Endothelial cell of umbilical vein (primary cell): ENCODE results near the gene VDR. TPM values are rescaled to one million over a fixed set of nuclear protein-coding genes. Genes with fewer than 3 reads are reported as not detected.

Source experiments
- BruUV-seq: library from RNA; stranded (reverse); fragments of 400-500 nt; replicated peaks from 2 replicates; lab custom pipeline; 2021; lab: Mats Ljungman, UMichigan
- CTCF ChIA-PET: fragments of 300-600, 350-600 bp; sonication (Branson Sonifier 250); formaldehyde crosslinking; loops from one replicate; lab custom pipeline; 2021; ENCODE audit warnings: antibody characterized with exemption, inconsistent platforms; lab: Charles Lee
- POLR2A ChIA-PET: fragments of 300-600, 350-600 bp; sonication (Branson Sonifier 250); formaldehyde crosslinking; loops from one replicate; lab custom pipeline; 2021; ENCODE audit warnings: antibody characterized with exemption, inconsistent platforms; lab: Charles Lee
- DNase-seq: peaks from one replicate; pipeline ENCODE4 v3.0.0-alpha.2; 2011; ENCODE audit warnings: low read depth, low spot score
- FAIRE-seq: peaks from 2 replicates; lab custom pipeline; 2011; peaks lifted over from hg19 to GRCh38; lab: Jason Lieb, UNC
- H2AFZ ChIP-seq: 2 replicates; pipeline ENCODE4 v1.6.0; 2012; ENCODE audit warnings: low read depth, low read length, control low read depth, inconsistent platforms
- H3K27ac ChIP-seq: 2 replicates; pipeline ENCODE4 v1.5.1; 2011; ENCODE audit warnings: low read depth, mild to moderate bottlenecking, control low read depth, low read length, moderate library complexity; ENCODE audit not compliant: insufficient read depth
- H3K27me3 ChIP-seq, 2 experiments: 2 replicates each; pipeline versions ENCODE4 v1.6.0 to v1.6.1; 2011; ENCODE audit warnings: low read length in 2 of 2, mixed read lengths in 1 of 2; ENCODE audit not compliant: control insufficient read depth in 2 of 2, insufficient read depth in 2 of 2
- H3K36me3 ChIP-seq, 2 experiments: 2 replicates in 1 of 2; 3 replicates in 1 of 2; pipeline ENCODE4 v1.5.1; 2011; ENCODE audit warnings: low read length in 2 of 2, mild to moderate bottlenecking in 1 of 2, moderate library complexity in 1 of 2; ENCODE audit not compliant: control insufficient read depth in 2 of 2, insufficient read depth in 2 of 2; ENCODE audit errors: extremely low read depth in 1 of 2
- H3K4me1 ChIP-seq: 3 replicates; pipeline ENCODE4 v1.5.1; 2011; ENCODE audit warnings: mild to moderate bottlenecking, low read length; ENCODE audit not compliant: control insufficient read depth, insufficient read depth; ENCODE audit errors: extremely low read depth
- H3K4me2 ChIP-seq: 2 replicates; pipeline ENCODE4 v1.6.1; 2011; ENCODE audit warnings: low read length, control low read depth, mixed read lengths; ENCODE audit not compliant: insufficient read depth
- H3K4me3 ChIP-seq, 3 experiments: fragments of 200-600 bp in 1 of 3; sonication (generic), shearing (Covaris generic) in 1 of 3; replicated peaks in 1 of 3; 2 replicates each; pipeline ENCODE4 v1.5.1; 2011 to 2016; ENCODE audit warnings: control low read depth in 3 of 3, low read length in 3 of 3, mild to moderate bottlenecking in 2 of 3, inconsistent platforms in 1 of 3, low read depth in 1 of 3, moderate library complexity in 1 of 3; ENCODE audit not compliant: insufficient read depth in 1 of 3
- H3K79me2 ChIP-seq: 2 replicates; pipeline ENCODE4 v1.6.0; 2012; ENCODE audit warnings: low read length, inconsistent platforms; ENCODE audit not compliant: control insufficient read depth, insufficient read depth
- H3K9ac ChIP-seq: replicated peaks from 2 replicates; pipeline ENCODE3; 2011; ENCODE audit warnings: low read length, control low read depth; ENCODE audit not compliant: insufficient read depth; ENCODE audit errors: extremely low read depth
- H3K9me1 ChIP-seq: replicated peaks from 3 replicates; pipeline ENCODE4 v1.6.0; 2011; ENCODE audit warnings: mild to moderate bottlenecking, low read length; ENCODE audit not compliant: control insufficient read depth, insufficient read depth; ENCODE audit errors: extremely low read depth
- H3K9me3 ChIP-seq: replicated peaks from 2 replicates; pipeline ENCODE4 v1.5.1; 2012; ENCODE audit warnings: low read length, inconsistent platforms; ENCODE audit not compliant: control insufficient read depth, insufficient read depth
- H4K20me1 ChIP-seq: replicated peaks from 2 replicates; pipeline ENCODE3; 2011; ENCODE audit warnings: mild to moderate bottlenecking, low read length; ENCODE audit not compliant: control insufficient read depth, insufficient read depth; ENCODE audit errors: extremely low read depth
- CTCF ChIP-seq, 2 donors: IDR thresholded peaks; 1 replicate in 1 of 2; 2 replicates in 1 of 2; pipeline ENCODE4 v1.5.1; 2011; ENCODE audit warnings: low read length in 2 of 2, mild to moderate bottlenecking in 2 of 2, moderate library complexity in 2 of 2, control low read depth in 1 of 2, inconsistent platforms in 1 of 2, low read depth in 1 of 2; ENCODE audit not compliant: insufficient read depth in 1 of 2; ENCODE audit errors: extremely low read depth in 1 of 2
- EZH2 ChIP-seq: IDR thresholded peaks from 2 replicates; pipeline ENCODE4 v1.6.1; 2012; ENCODE audit warnings: borderline replicate concordance, low read depth, mild to moderate bottlenecking, moderate library complexity, low read length, inconsistent platforms; ENCODE audit not compliant: severe bottlenecking
- FOS ChIP-seq: IDR thresholded peaks from 2 replicates; pipeline ENCODE4 v1.6.1; 2011; ENCODE audit warnings: mild to moderate bottlenecking, low read length, moderate library complexity, borderline replicate concordance; ENCODE audit not compliant: insufficient read depth
- GATA2 ChIP-seq: IDR thresholded peaks from 2 replicates; pipeline ENCODE4 v1.7.0; 2011; ENCODE audit warnings: low read depth, mild to moderate bottlenecking, moderate library complexity, mixed read lengths, low read length; ENCODE audit not compliant: insufficient read length, insufficient read depth
- JUN ChIP-seq: IDR thresholded peaks from 2 replicates; pipeline ENCODE4 v1.6.1; 2011; ENCODE audit warnings: borderline replicate concordance, low read depth; ENCODE audit not compliant: insufficient read length, insufficient read depth
- MAX ChIP-seq: IDR thresholded peaks from 2 replicates; pipeline ENCODE4 v1.6.1; 2011; ENCODE audit not compliant: insufficient read depth, insufficient read length
- MYC ChIP-seq: IDR thresholded peaks from one replicate; pipeline ENCODE4 v1.6.1; 2011; ENCODE audit warnings: mild to moderate bottlenecking, low read depth, low read length
- POLR2A ChIP-seq: IDR thresholded peaks from 2 replicates; pipeline ENCODE4 v1.6.1; 2012; ENCODE audit warnings: low read depth, mild to moderate bottlenecking, control low read depth, low read length
- POLR2AphosphoS5 ChIP-seq: IDR thresholded peaks from 2 replicates; pipeline ENCODE4 v1.6.1; 2012; ENCODE audit warnings: low read depth, mild to moderate bottlenecking, control low read depth, low read length, moderate library complexity; ENCODE audit not compliant: insufficient read depth
- dilution Hi-C: fragments of 300-500 bp; cut with MboI; formaldehyde crosslinking; loops from one replicate; pipeline ENCODE4 v1.15.0; 2019; ENCODE audit warnings: low sequenced_read_pairs; ENCODE audit not compliant: extremely low pct_ligation_motif_present
- intact Hi-C: fragments of 100-400 bp; cut with micrococcal nuclease; formaldehyde crosslinking; loops from one replicate; pipeline ENCODE4 v1.10.0; 2022
- polyA plus RNA-seq, 4 experiments: library from polyadenylated mRNA; depleted of rRNA in 3 of 4; stranded (reverse) in 3 of 4; unstranded in 1 of 4; fragments of >200 nt; gene quantifications; 2 replicates each; pipeline versions ENCODE4 v1.2.1 to v1.2.3, GENCODE V29; 2011 to 2012; ENCODE audit warnings: missing spikeins in 1 of 4
- total RNA-seq: library from RNA; stranded (reverse); gene quantifications from 2 replicates; pipeline ENCODE4 v1.2.3, GENCODE V29; 2021

VDR gene
- total and polyA plus RNA-seq, 2 donors (not counting 3 experiments of a cell fraction or from before 2014, with no cell fraction given): 0.73 to 0.91 TPM

GRCh38 chr12:47894652-47895051, 10.1 kb downstream of the VDR start:
- H3K4me3 ChIP-seq: no peak overlapping the region
- POLR2A ChIA-PET: interaction anchor here (0.5 kb wide), 1 partner anchor 69 kb away, joined by 3 read pairs; the partner anchor contains the start of gene TMEM106C
- H2AFZ ChIP-seq: no peak overlapping the region
- no peak overlapping the region for H3K4me2 ChIP-seq
- H3K9ac ChIP-seq: no peak overlapping the region
- no peaks in the 10 kb centered on the region for H3K79me2 ChIP-seq
- peaks cover 0 to 2% of the 10 kb centered on the region in 2 experiments for H3K27me3 ChIP-seq
- no peak overlapping the region for H3K27ac ChIP-seq
- no peaks in the 10 kb centered on the region for H3K9me3 ChIP-seq
- intact Hi-C loops (no loop called here), dilution Hi-C loops (no loop called here)
- H4K20me1 ChIP-seq: no peaks in the 10 kb centered on the region
- no peaks in the 10 kb centered on the region for H3K9me1 ChIP-seq
- FAIRE-seq: no peak
- CTCF ChIA-PET: interaction anchor here (1.4 to 1.9 kb wide), 5 partner anchors 9 to 69 kb away, joined by 3 to 7 read pairs (median 5); partner anchors contain the start of genes TMEM106C and VDR
- no peak for TF ChIP-seq JUN
- no peak for TF ChIP-seq POLR2AphosphoS5
- TF ChIP-seq MAX: no peak
- no peak for TF ChIP-seq POLR2A
- no peak for TF ChIP-seq FOS
- H3K36me3 ChIP-seq: no peaks in the 10 kb centered on the region
- no TSS peak for BruUV-seq
- DNase-seq: no peak
- peaks cover 7% of the 10 kb centered on the region for H3K4me1 ChIP-seq

- Histone ChIP-seq H3K9ac (no peak overlapping the region), H3K27me3 (peaks cover 0 to 2% of the 10 kb centered on the region in 2 experiments), H3K9me3 (no peaks in the 10 kb centered on the region), H4K20me1 (no peaks in the 10 kb centered on the region), H3K4me1 (peaks cover 7% of the 10 kb centered on the region), H3K27ac (no peak overlapping the region), H3K4me2 (no peak overlapping the region), H3K36me3 (no peaks in the 10 kb centered on the region), H3K79me2 (no peaks in the 10 kb centered on the region), H3K9me1 (no peaks in the 10 kb centered on the region), H3K4me3 (no peak overlapping the region), H2AFZ (no peak overlapping the region)
- FAIRE-seq (no peak), DNase-seq (no peak)
- ChIA-PET CTCF (interaction anchor here (1.2 to 1.9 kb wide), 4 partner anchors 11 to 69 kb away, joined by 3 to 7 read pairs (median 4); partner anchors contain the start of genes TMEM106C and VDR), POLR2A (interaction anchor here (0.5 kb wide), 2 partner anchors 11 to 69 kb away, joined by 3 read pairs; partner anchors contain the start of genes TMEM106C and VDR)
- no TSS peak for BruUV-seq
- TF ChIP-seq MAX (no peak), POLR2A (no peak), CTCF (IDR thresholded peaks at IDR 0.05; ENCODE audit: extremely low read depth in 1 of 2, insufficient read depth in 1 of 2, low read depth in 1 of 2, low read length in 2 of 2) (no peak), EZH2 (no peak), MYC (no peak), GATA2 (no peak), POLR2AphosphoS5 (no peak), JUN (no peak), FOS (no peak)
- intact Hi-C loops: no loop called here
- dilution Hi-C loops: no loop called here
Observed at GRCh38 chr12:47894068-47894467, 10.7 kb downstream of the VDR start.
